Stimulated activated CD8-positive, alpha-beta memory T cell treated with anti-CD3 and anti-CD28 coated beads, Interleukin-7, amount 100 ng/mL, for 48 hours (primary cell): ENCODE results near the gene SUV39H1.

Source experiments
- DNase-seq, 2 donors: peaks; one replicate each; pipeline ENCODE4 v3.0.0-alpha.2; 2020; ENCODE audit warnings: low read depth in 1 of 2; ENCODE audit errors: extremely low read depth in 1 of 2

The SUV39H1 gene

GRCh38 chrX:48711929-48712505, 15.5 kb downstream of the SUV39H1 start:
- no peak for DNase-seq

DNA sequence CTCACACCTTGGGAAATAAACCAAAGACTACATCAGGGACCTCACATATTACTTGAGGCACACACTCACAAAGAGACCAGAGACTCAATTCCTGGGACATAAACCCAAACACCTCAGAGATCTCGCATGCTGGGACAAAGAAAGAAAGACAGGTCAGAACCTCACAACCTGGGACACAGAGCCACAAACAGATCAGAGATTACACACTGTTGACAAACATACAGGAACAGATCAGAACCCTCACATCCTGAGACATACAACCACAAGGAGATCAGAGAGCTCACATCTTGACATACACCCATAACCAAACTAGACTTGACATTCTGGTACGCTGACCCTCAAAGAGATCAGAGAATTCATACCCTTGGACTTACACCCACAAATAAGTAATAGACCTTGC, 17.3 kb downstream of the SUV39H1 start:
- DNase-seq: no peak

DNA sequence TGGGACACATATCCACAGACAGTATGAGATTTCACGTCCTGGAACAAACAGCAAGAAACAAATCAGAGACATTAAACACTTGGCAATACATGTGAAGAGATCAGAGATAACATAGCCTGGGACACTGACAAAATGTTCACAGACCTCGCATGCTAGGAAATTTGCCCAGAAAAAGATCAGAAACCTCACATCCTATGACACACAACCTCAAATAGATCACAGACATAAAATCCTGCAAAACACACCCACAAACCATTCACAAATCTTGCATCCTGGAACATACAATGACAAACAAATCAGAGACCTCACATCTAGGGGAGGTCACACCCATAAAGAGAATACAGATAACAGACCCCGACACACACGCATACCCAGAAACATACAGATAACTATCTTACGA, 18.0 kb downstream of the SUV39H1 start:
- no peak for DNase-seq

DNA sequence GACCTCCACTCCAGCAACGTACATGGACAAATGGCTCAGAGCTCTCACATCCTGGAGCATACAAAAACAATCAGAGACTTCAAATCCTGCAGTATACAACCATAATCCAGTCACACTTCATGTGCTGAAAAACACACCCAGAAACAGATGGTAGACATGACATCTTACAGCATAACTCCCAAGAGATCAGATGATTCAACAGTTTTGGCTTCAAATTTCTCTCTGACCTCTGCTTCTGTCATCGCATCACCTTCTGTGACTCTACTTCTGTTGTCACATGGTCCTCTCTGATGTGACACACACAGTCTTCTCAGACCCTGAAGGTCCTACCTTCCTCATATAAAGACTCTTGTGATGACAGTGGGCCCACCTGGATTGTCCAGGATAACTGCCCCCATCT, 18.5 kb downstream of the SUV39H1 start:
- DNase-seq: no peak

GRCh38 chrX:48715876-48716502, 19.5 kb downstream of the SUV39H1 start:
- DNase-seq: no peak

DNA sequence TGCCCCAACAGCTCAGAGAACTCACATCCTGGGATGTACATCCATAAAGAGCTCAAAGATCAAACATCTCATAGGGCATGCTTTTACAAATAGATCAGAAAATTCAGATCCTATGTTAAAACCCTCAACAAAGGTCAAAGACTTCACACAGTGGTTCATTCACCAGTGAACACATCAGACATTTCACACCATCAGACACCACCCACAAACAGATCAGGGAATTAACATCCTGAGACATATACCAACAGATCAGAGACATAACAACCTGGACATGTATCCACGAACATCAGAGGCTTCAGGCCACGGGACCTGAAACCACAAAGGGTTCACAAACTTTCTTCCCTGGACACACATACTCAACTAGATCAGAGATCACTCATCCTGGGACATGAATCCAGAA, 23.4 kb downstream of the SUV39H1 start:
- DNase-seq: no peak

GRCh38 chrX:48720577-48721250, 24.2 kb downstream of the SUV39H1 start:
- DNase-seq: no peak

GRCh38 chrX:48721916-48722315, 25.4 kb downstream of the SUV39H1 start:
- DNase-seq: no peak

DNA sequence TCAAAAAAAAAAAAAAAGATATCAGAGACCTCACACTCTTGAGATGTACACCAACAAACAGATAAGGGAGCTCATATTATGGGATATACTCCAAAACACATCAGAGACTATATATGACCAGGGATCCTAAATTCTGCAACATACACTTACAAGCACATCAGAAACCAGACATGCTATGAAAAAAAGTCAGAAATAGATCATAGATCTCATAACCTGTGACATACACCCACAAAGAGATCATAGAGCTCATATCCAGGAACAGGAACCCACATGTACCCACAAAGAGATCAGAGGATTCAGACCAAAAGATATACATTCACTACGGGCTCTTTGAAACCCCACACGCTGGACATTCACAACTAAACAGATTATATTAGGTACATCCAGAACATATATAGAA, 30.1 kb downstream of the SUV39H1 start:
- no peak for DNase-seq

DNA sequence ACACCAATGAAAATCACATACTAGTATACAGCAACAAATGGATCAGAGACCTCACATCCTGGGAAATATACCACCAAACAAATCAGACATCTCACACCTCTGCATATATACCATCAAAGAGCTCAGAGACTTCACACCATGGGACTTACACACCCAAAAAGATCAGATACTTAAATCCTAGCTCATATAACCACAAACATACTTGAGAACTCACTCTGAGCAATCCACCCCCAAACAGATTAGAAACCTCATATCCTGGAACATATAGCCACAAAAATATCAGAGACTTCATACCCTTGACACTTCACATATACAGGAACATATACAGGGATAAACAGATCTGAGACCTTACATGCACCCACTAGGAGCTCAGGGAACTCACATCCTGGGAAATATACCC, 32.1 kb downstream of the SUV39H1 start:
- no peak for DNase-seq

DNA sequence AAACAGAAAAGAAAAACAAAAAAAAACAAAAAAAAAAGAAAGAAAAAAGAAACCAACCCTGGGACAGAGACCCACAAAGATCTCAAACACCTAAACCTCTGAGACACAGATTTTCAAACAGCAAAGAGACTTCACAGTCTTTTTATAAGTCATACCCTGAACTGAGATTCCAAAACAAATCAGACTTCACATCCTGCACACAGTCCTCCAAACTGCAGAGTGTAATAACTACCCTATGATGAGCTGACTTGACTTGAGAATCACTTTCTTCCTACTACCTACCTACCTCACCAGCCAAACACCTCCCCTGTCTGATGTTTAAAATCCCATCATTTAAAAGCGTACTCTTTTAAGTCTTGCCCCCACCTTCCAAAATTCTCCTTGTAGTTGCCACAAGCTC, 39.8 kb downstream of the SUV39H1 start:
- DNase-seq: no peak

DNA sequence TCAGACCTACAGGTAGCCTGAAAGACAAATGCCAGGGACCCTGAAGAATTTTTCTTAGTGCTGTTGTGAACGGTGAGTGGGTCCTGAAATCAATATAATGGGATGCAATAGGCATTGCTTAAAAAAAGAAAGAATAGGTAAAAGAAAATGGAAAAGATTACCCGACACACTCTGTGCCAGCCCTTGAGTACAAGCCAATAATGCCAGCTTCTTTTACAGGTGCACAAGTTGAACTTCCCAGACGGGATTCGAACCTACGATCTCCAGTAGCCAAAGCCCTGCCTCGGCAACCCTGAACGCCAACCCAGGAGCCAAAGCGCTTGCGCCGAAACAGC, 40.3 kb downstream of the SUV39H1 start:
- no peak for DNase-seq

- DNase-seq: peak; percentile 63 to 81
Observed at GRCh38 chrX:48737213-48737938, 40.8 kb downstream of the SUV39H1 start.

GRCh38 chrX:48737940-48738339, 41.4 kb downstream of the SUV39H1 start:
- no peak for DNase-seq

DNA sequence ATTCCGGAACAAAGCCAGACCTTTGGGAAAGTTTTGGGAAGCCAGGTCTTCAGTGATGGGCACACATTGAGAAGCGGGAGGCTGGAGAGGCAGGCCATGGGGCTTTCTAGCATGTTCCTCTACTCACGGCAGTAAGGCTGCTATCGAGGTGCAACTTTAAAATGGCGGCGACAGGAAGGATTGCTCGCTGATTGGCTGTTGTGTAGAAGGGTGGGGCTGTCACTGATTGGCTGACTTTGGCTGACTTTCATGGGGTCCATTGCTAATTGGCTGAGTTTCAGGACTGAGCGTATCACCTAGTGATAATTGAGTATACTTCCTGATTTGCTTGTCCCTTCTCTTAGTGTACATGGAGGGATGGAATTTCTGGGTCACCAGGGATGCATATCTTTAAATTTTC, 45.3 kb downstream of the SUV39H1 start:
- DNase-seq: no peak

DNA sequence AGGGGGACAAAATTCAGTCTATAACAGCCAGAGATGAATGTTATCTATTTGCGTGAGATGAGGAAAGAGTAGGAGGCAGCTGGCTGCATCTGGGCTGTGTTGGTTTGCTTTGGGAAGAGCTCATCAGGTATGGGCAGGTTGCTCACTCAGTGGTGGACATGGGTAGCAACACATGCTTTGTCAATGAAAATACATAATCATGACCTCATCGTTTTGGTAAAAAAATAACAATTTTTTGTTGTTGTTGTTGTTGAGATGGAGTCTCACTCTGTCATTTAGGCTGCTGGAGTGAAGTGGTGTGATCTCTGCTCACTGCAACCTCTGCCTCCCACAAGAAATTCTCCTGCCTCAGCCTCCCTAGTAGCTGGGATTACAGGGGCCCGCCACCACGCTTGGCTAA, 48.7 kb downstream of the SUV39H1 start:
- no peak for DNase-seq

DNA sequence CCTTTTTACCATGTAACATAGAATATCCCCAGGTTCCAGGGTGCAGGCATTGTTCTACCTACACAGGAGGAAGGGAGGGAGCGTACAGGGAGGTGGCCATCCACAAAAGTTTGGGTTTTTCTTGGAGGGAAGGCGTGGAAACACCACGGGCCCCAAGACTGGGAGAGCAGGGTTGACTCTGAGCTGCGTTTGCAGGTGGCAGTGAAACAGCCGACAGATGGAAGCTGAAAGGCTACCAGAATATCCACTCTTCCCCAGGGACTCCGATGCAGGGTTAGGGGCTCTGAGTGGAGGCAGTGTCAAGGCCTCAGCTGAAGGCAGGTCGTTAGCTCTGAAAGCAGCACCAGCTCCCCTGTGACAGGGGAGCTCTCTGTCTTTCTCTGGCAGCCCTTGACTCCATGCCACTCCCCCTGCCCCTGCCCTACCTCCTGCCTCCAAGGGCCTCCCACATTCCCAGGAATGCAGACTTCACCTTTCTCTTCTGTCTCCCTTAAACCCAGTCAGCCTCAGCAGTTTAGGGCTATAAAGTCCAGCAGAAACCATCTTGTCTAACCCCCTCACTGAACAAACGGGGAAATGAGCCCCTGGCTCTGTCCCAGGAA, 51.0 kb downstream of the SUV39H1 start:
- DNase-seq: no peak

GRCh38 chrX:48749182-48749581, 52.6 kb downstream of the SUV39H1 start:
- DNase-seq: no peak

DNA sequence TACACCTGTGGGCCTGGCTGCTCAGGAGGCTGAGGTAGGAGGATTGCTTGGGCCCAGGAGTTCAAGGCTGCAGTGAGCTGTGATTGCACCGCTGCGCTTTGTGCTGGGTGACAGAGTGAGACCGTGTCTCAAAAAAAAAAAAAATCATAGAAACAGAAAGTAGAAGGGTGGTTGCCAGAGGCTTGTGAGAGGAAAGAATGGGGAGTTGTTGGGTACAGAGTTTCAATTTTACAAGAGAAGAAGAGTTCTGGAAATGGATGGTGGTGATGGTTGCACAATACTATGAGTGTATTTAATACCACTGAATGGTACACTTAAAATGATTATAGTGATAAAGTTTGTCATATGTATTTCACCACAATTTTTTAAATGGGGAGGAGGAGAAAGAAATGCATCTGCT, 54.8 kb downstream of the SUV39H1 start:
- DNase-seq: no peak

DNA sequence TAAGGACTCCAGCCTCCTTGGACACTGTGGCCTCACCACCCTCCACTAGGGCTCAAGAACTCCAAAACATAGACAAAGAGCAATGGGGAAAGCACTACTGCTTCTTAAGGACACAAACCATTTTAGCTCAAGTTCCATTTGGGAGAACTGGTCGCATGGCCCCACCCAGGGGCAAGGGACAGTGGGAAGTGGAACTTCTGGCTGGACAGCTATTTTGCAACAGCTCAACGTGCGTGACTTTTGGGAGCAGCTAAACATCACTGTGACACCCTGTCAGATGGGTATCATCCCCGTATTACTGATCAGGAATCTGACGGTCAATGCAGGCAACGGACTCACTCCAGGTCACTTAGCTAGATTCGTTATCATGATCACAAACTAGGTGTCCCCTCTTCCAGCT, 56.0 kb downstream of the SUV39H1 start:
- no peak for DNase-seq

GRCh38 chrX:48753708-48754228, 57.2 kb downstream of the SUV39H1 start:
- no peak for DNase-seq
